OCI-LY3 (cell line): ENCODE results near the gene LRRC3B.

Source experiments
- CTCF ChIP-seq: fragments of 200-600, 300-600 bp; sonication (generic); IDR thresholded peaks from 2 replicates; pipeline ENCODE4 v1.5.1; 2014; ENCODE audit warnings: antibody characterized with exemption, low read length, low read depth
- EZH2phosphoT487 ChIP-seq: fragments of 200-600 bp; shearing (Covaris generic); IDR thresholded peaks from 2 replicates; pipeline ENCODE4 v1.6.1; 2018; ENCODE audit warnings: antibody characterized with exemption, mixed run types, low read depth

GRCh38 chr3:26647078-26647477 is 24.5 kb downstream of the LRRC3B start:
- no peak for TF ChIP-seq CTCF
- TF ChIP-seq EZH2phosphoT487 = no peak
